A673 (cell line): ENCODE results near the gene PML.

Experiments used
- EZH2 ChIP-seq: fragments of 200-600 bp; sonication (generic); IDR thresholded peaks from 2 replicates; pipeline ENCODE4 v1.6.1; 2017; ENCODE audit warnings: borderline replicate concordance, low read depth, mild to moderate bottlenecking, mixed read lengths, antibody characterized with exemption, low read length; ENCODE audit not compliant: poor library complexity, severe bottlenecking
- TF ChIP-seq, protein P1 (sequence below): fragments of 300-800, 200-600 bp; sonication (generic); conservative IDR thresholded peaks from 2 replicates; pipeline ENCODE4 v1.5.1; 2017; ENCODE audit warnings: low read depth, mild to moderate bottlenecking, antibody characterized with exemption, low read length, moderate library complexity, mixed read lengths

DNA sequence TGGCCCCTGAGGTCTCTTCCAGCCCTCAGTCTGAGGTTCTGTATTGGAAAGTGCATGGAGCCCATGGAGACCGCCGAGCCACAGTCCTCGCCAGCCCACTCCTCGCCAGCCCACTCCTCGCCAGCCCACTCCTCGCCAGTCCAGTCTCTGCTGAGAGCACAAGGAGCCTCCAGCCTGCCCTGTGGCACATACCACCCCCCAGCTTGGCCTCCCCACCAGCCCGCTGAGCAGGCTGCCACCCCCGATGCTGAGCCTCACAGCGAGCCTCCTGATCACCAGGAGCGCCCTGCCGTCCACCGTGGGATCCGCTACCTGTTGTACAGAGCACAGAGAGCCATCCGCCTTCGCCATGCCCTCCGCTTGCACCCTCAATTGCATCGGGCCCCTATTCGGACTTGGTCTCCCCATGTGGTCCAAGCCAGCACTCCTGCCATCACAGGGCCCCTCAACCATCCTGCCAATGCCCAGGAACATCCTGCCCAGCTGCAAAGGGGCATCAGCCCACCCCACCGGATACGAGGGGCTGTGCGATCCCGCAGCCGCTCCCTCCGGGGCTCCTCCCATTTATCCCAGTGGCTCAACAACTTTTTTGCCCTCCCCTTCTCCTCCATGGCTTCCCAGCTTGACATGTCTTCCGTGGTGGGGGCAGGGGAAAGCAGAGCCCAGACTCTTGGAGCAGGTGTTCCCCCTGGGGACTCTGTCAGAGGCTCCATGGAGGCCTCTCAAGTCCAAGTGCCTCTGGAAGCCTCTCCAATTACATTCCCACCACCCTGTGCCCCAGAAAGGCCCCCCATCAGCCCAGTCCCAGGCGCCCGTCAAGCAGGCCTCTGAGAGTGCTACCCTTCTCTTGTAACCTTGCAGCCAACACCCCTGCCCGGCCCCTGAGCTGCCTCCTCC is 40.9 kb downstream of the PML start:
- TF ChIP-seq, protein P1, sequence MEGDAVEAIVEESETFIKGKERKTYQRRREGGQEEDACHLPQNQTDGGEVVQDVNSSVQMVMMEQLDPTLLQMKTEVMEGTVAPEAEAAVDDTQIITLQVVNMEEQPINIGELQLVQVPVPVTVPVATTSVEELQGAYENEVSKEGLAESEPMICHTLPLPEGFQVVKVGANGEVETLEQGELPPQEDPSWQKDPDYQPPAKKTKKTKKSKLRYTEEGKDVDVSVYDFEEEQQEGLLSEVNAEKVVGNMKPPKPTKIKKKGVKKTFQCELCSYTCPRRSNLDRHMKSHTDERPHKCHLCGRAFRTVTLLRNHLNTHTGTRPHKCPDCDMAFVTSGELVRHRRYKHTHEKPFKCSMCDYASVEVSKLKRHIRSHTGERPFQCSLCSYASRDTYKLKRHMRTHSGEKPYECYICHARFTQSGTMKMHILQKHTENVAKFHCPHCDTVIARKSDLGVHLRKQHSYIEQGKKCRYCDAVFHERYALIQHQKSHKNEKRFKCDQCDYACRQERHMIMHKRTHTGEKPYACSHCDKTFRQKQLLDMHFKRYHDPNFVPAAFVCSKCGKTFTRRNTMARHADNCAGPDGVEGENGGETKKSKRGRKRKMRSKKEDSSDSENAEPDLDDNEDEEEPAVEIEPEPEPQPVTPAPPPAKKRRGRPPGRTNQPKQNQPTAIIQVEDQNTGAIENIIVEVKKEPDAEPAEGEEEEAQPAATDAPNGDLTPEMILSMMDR, result no peak
- no peak for TF ChIP-seq EZH2
